Measurements from ENCODE around the gene PZP. TPM values are rescaled to one million over a fixed set of nuclear protein-coding genes. Genes with fewer than 3 reads are reported as not detected.

The PZP gene
- total RNA-seq, 1 experiment from 2014 or later: not detected

- H3K4me1 Mint-ChIP-seq (ENCODE audit: low read depth, unreplicated experiment): peaks cover 8% of the 10 kb centered on the region
- no TSS peak for BruUV-seq (replicated peaks)
Measured at GRCh38 chr12:9248435-9248834, 40.2 kb upstream of the PZP start.

GRCh38 chr12:9244894-9245293, 36.7 kb upstream of the PZP start:
- Mint-ChIP-seq H3K27me3 (ENCODE audit: insufficient read depth, unreplicated experiment) (peaks cover 16% of the 10 kb centered on the region), H3K9me3 (ENCODE audit: unreplicated experiment) (no peaks in the 10 kb centered on the region), H3K4me3 (ENCODE audit: unreplicated experiment) (no peak overlapping the region), H3K36me3 (ENCODE audit: insufficient read depth, unreplicated experiment) (no peaks in the 10 kb centered on the region), H3K27ac (ENCODE audit: unreplicated experiment) (no peak overlapping the region), H3K4me1 (ENCODE audit: low read depth, unreplicated experiment) (no peaks in the 10 kb centered on the region)
- Histone ChIP-seq H3K4me1 (no peaks in the 10 kb centered on the region), H3K27me3 (replicated peaks; ENCODE audit: control insufficient read depth, insufficient read depth, low read length) (no peaks in the 10 kb centered on the region), H3K9me3 (no peaks in the 10 kb centered on the region), H3K36me3 (ENCODE audit: control insufficient read depth, insufficient read depth, low read length) (no peaks in the 10 kb centered on the region), H3K4me3 (ENCODE audit: low read depth, low read length) (no peak overlapping the region)
- intact Hi-C loops (cut with micrococcal nuclease; ENCODE audit: unreplicated experiment): no loop called here
- no peak for DNase-seq
- CTCF ChIA-PET: no interaction called here
- TF ChIP-seq, protein P1, sequence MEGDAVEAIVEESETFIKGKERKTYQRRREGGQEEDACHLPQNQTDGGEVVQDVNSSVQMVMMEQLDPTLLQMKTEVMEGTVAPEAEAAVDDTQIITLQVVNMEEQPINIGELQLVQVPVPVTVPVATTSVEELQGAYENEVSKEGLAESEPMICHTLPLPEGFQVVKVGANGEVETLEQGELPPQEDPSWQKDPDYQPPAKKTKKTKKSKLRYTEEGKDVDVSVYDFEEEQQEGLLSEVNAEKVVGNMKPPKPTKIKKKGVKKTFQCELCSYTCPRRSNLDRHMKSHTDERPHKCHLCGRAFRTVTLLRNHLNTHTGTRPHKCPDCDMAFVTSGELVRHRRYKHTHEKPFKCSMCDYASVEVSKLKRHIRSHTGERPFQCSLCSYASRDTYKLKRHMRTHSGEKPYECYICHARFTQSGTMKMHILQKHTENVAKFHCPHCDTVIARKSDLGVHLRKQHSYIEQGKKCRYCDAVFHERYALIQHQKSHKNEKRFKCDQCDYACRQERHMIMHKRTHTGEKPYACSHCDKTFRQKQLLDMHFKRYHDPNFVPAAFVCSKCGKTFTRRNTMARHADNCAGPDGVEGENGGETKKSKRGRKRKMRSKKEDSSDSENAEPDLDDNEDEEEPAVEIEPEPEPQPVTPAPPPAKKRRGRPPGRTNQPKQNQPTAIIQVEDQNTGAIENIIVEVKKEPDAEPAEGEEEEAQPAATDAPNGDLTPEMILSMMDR (IDR thresholded peaks at IDR 0.05; ENCODE audit: insufficient read depth in 1 of 2, low read depth in 1 of 2, low read length in 1 of 2, severe bottlenecking in 1 of 2, unreplicated experiment in 1 of 2): no peak
- BruUV-seq (replicated peaks): no TSS peak
- POLR2A ChIA-PET: no interaction called here

More at GRCh38 chr12:9248435-9248834, 40.2 kb upstream of the PZP start:
- Histone ChIP-seq H3K4me3 (ENCODE audit: low read depth, low read length) (no peak overlapping the region), H3K27me3 (replicated peaks; ENCODE audit: control insufficient read depth, insufficient read depth, low read length) (no peaks in the 10 kb centered on the region), H3K4me1 (no peaks in the 10 kb centered on the region), H3K9me3 (no peaks in the 10 kb centered on the region), H3K36me3 (ENCODE audit: control insufficient read depth, insufficient read depth, low read length) (no peaks in the 10 kb centered on the region)
- Mint-ChIP-seq H3K27me3 (ENCODE audit: insufficient read depth, unreplicated experiment) (peaks cover 13% of the 10 kb centered on the region), H3K9me3 (ENCODE audit: unreplicated experiment) (no peaks in the 10 kb centered on the region), H3K27ac (ENCODE audit: unreplicated experiment) (no peak overlapping the region), H3K36me3 (ENCODE audit: insufficient read depth, unreplicated experiment) (no peaks in the 10 kb centered on the region), H3K4me3 (ENCODE audit: unreplicated experiment) (no peak overlapping the region)
- ChIA-PET CTCF (no interaction called here), POLR2A (no interaction called here)
- intact Hi-C loops (cut with micrococcal nuclease; ENCODE audit: unreplicated experiment): no loop called here
- TF ChIP-seq, protein P1 (IDR thresholded peaks at IDR 0.05; ENCODE audit: insufficient read depth in 1 of 2, low read depth in 1 of 2, low read length in 1 of 2, severe bottlenecking in 1 of 2, unreplicated experiment in 1 of 2): no peak
- no peak for DNase-seq

GRCh38 chr12:9243999-9244649, 35.9 kb upstream of the PZP start:
- intact Hi-C loops (cut with micrococcal nuclease; ENCODE audit: unreplicated experiment): no loop called here
- Mint-ChIP-seq H3K4me3 (ENCODE audit: unreplicated experiment) (no peak overlapping the region), H3K4me1 (ENCODE audit: low read depth, unreplicated experiment) (no peaks in the 10 kb centered on the region), H3K27me3 (ENCODE audit: insufficient read depth, unreplicated experiment) (peaks cover 16% of the 10 kb centered on the region), H3K9me3 (ENCODE audit: unreplicated experiment) (no peaks in the 10 kb centered on the region), H3K27ac (ENCODE audit: unreplicated experiment) (no peak overlapping the region), H3K36me3 (ENCODE audit: insufficient read depth, unreplicated experiment) (no peaks in the 10 kb centered on the region)
- Histone ChIP-seq H3K4me3 (ENCODE audit: low read depth, low read length) (no peak overlapping the region), H3K9me3 (no peaks in the 10 kb centered on the region), H3K27me3 (replicated peaks; ENCODE audit: control insufficient read depth, insufficient read depth, low read length) (no peaks in the 10 kb centered on the region), H3K36me3 (ENCODE audit: control insufficient read depth, insufficient read depth, low read length) (no peaks in the 10 kb centered on the region), H3K4me1 (no peaks in the 10 kb centered on the region)
- DNase-seq: no peak
- POLR2A ChIA-PET: no interaction called here
- BruUV-seq (replicated peaks): no TSS peak
- CTCF ChIA-PET: no interaction called here
- TF ChIP-seq, protein P1 (IDR thresholded peaks at IDR 0.05; ENCODE audit: insufficient read depth in 1 of 2, low read depth in 1 of 2, low read length in 1 of 2, severe bottlenecking in 1 of 2, unreplicated experiment in 1 of 2): no peak

Measured in Caco-2 (cell line).